T-helper 1 cell treated with Interleukin-12 subunit alpha and Interleukin-12 subunit beta and Interleukin-4 antibody, amounts not matched to agents 30 μg/mL and 1 μg/mL, for 36 hours (primary cell): Measurements from ENCODE around the gene ARHGEF9.

Source experiments
- H3K27ac Mint-ChIP-seq: one replicate; pipeline ENCODE4 v1.8.0; 2021; ENCODE audit warnings: mild to moderate bottlenecking, mixed read lengths
- H3K27me3 Mint-ChIP-seq: one replicate; pipeline ENCODE4 v1.8.0; 2021; ENCODE audit warnings: low read depth, mixed read lengths
- H3K36me3 Mint-ChIP-seq: one replicate; pipeline ENCODE4 v1.8.0; 2021; ENCODE audit warnings: low read depth, mixed read lengths
- H3K4me1 Mint-ChIP-seq: one replicate; pipeline ENCODE4 v1.8.0; 2021; ENCODE audit warnings: low read depth, mixed read lengths
- H3K4me3 Mint-ChIP-seq: one replicate; pipeline ENCODE4 v1.8.0; 2021; ENCODE audit warnings: mild to moderate bottlenecking, moderate library complexity, mixed read lengths
- H3K9me3 Mint-ChIP-seq: one replicate; pipeline ENCODE4 v1.8.0; 2021; ENCODE audit warnings: mixed read lengths

ARHGEF9 gene

GRCh38 chrX:63737131-63737921 lies 47.7 kb downstream of the ARHGEF9 start:
- Mint-ChIP-seq H3K27ac (no peak overlapping the region), H3K4me1 (peaks cover 49% of the 10 kb centered on the region), H3K4me3 (no peak overlapping the region), H3K9me3 (no peaks in the 10 kb centered on the region), H3K36me3 (peaks cover 12% of the 10 kb centered on the region), H3K27me3 (no peaks in the 10 kb centered on the region)

- Mint-ChIP-seq H3K9me3 (no peaks in the 10 kb centered on the region), H3K27me3 (no peaks in the 10 kb centered on the region), H3K36me3 (peaks cover 11% of the 10 kb centered on the region), H3K4me3 (no peak overlapping the region), H3K4me1 (peaks cover 41% of the 10 kb centered on the region), H3K27ac (no peak overlapping the region)
These were observed 49.1 kb downstream of the ARHGEF9 start for GRCh38 chrX:63735882-63736281.

- peaks cover 32% of the 10 kb centered on the region for H3K36me3 Mint-ChIP-seq
- peaks cover 2% of the 10 kb centered on the region for H3K4me1 Mint-ChIP-seq
- peaks cover 4% of the 10 kb centered on the region for H3K9me3 Mint-ChIP-seq
- no peak overlapping the region for H3K4me3 Mint-ChIP-seq
- no peak overlapping the region for H3K27ac Mint-ChIP-seq
- no peaks in the 10 kb centered on the region for H3K27me3 Mint-ChIP-seq
These were observed 64.7 kb downstream of the ARHGEF9 start for GRCh38 chrX:63720293-63720692.

- Mint-ChIP-seq H3K4me1 (peaks cover 2% of the 10 kb centered on the region), H3K4me3 (no peak overlapping the region), H3K9me3 (peaks cover 4% of the 10 kb centered on the region), H3K27ac (no peak overlapping the region), H3K36me3 (peaks cover 32% of the 10 kb centered on the region), H3K27me3 (no peaks in the 10 kb centered on the region)
These were observed 65.4 kb downstream of the ARHGEF9 start for GRCh38 chrX:63719633-63720032.

GRCh38 chrX:63718010-63718694 lies 66.9 kb downstream of the ARHGEF9 start:
- H3K9me3 Mint-ChIP-seq = peaks cover 4% of the 10 kb centered on the region
- no peak overlapping the region for H3K4me3 Mint-ChIP-seq
- peaks cover 33% of the 10 kb centered on the region for H3K36me3 Mint-ChIP-seq
- H3K27me3 Mint-ChIP-seq = no peaks in the 10 kb centered on the region
- H3K4me1 Mint-ChIP-seq = no peaks in the 10 kb centered on the region
- H3K27ac Mint-ChIP-seq = no peak overlapping the region

- no peak overlapping the region for H3K4me3 Mint-ChIP-seq
- no peak overlapping the region for H3K27ac Mint-ChIP-seq
- no peaks in the 10 kb centered on the region for H3K4me1 Mint-ChIP-seq
- no peaks in the 10 kb centered on the region for H3K27me3 Mint-ChIP-seq
- peaks cover 26% of the 10 kb centered on the region for H3K36me3 Mint-ChIP-seq
- H3K9me3 Mint-ChIP-seq = peaks cover 4% of the 10 kb centered on the region
These were observed 71.5 kb downstream of the ARHGEF9 start for GRCh38 chrX:63713526-63713925.

- Mint-ChIP-seq H3K9me3 (peaks cover 5% of the 10 kb centered on the region), H3K27me3 (no peaks in the 10 kb centered on the region), H3K4me1 (no peaks in the 10 kb centered on the region), H3K27ac (no peak overlapping the region), H3K36me3 (peaks cover 32% of the 10 kb centered on the region), H3K4me3 (no peak overlapping the region)
These were observed 76.2 kb downstream of the ARHGEF9 start for GRCh38 chrX:63708801-63709200.

GRCh38 chrX:63702556-63702955 lies 82.5 kb downstream of the ARHGEF9 start:
- H3K36me3 Mint-ChIP-seq = peaks cover 39% of the 10 kb centered on the region
- H3K27me3 Mint-ChIP-seq = no peaks in the 10 kb centered on the region
- no peak overlapping the region for H3K27ac Mint-ChIP-seq
- H3K9me3 Mint-ChIP-seq = peaks cover 5% of the 10 kb centered on the region
- no peaks in the 10 kb centered on the region for H3K4me1 Mint-ChIP-seq
- no peak overlapping the region for H3K4me3 Mint-ChIP-seq

GRCh38 chrX:63686878-63687714 lies 97.9 kb downstream of the ARHGEF9 start:
- H3K4me3 Mint-ChIP-seq = no peak overlapping the region
- peaks cover 9% of the 10 kb centered on the region for H3K36me3 Mint-ChIP-seq
- peaks cover 13% of the 10 kb centered on the region for H3K9me3 Mint-ChIP-seq
- no peak overlapping the region for H3K27ac Mint-ChIP-seq
- H3K4me1 Mint-ChIP-seq = peaks cover 3% of the 10 kb centered on the region
- no peaks in the 10 kb centered on the region for H3K27me3 Mint-ChIP-seq

- Mint-ChIP-seq H3K4me1 (no peaks in the 10 kb centered on the region), H3K9me3 (peaks cover 4% of the 10 kb centered on the region), H3K27me3 (no peaks in the 10 kb centered on the region), H3K27ac (no peak overlapping the region), H3K4me3 (no peak overlapping the region), H3K36me3 (peaks cover 10% of the 10 kb centered on the region)
These were observed 104.6 kb downstream of the ARHGEF9 start for GRCh38 chrX:63680423-63680822.

- H3K4me1 Mint-ChIP-seq = no peaks in the 10 kb centered on the region
- H3K27me3 Mint-ChIP-seq = no peaks in the 10 kb centered on the region
- H3K36me3 Mint-ChIP-seq = peaks cover 10% of the 10 kb centered on the region
- H3K27ac Mint-ChIP-seq = no peak overlapping the region
- no peak overlapping the region for H3K4me3 Mint-ChIP-seq
- H3K9me3 Mint-ChIP-seq = peaks cover 4% of the 10 kb centered on the region
These were observed 105.6 kb downstream of the ARHGEF9 start for GRCh38 chrX:63679432-63679831.

- Mint-ChIP-seq H3K4me1 (no peaks in the 10 kb centered on the region), H3K9me3 (no peaks in the 10 kb centered on the region), H3K36me3 (peaks cover 20% of the 10 kb centered on the region), H3K4me3 (no peak overlapping the region), H3K27ac (no peak overlapping the region), H3K27me3 (no peaks in the 10 kb centered on the region)
These were observed 109.3 kb downstream of the ARHGEF9 start for GRCh38 chrX:63675716-63676115.

- no peak overlapping the region for H3K4me3 Mint-ChIP-seq
- no peaks in the 10 kb centered on the region for H3K9me3 Mint-ChIP-seq
- H3K27me3 Mint-ChIP-seq = no peaks in the 10 kb centered on the region
- H3K36me3 Mint-ChIP-seq = peaks cover 21% of the 10 kb centered on the region
- H3K4me1 Mint-ChIP-seq = no peaks in the 10 kb centered on the region
- no peak overlapping the region for H3K27ac Mint-ChIP-seq
These were observed 111.1 kb downstream of the ARHGEF9 start for GRCh38 chrX:63673896-63674295.

- Mint-ChIP-seq H3K9me3 (no peaks in the 10 kb centered on the region), H3K4me1 (no peaks in the 10 kb centered on the region), H3K27ac (no peak overlapping the region), H3K27me3 (no peaks in the 10 kb centered on the region), H3K36me3 (peaks cover 19% of the 10 kb centered on the region), H3K4me3 (no peak overlapping the region)
These were observed 120.3 kb downstream of the ARHGEF9 start for GRCh38 chrX:63664741-63665140.
